CD4-positive, alpha-beta T cell treated with Interferon gamma for 1 hour (primary cell): ENCODE data around the gene ZFYVE21.

Experiments
- DNase-seq: peaks from one replicate; pipeline ENCODE4 v3.0.0-alpha.2; 2020

Gene ZFYVE21

GRCh38 chr14:103706551-103707328 lies 8.9 kb upstream of the ZFYVE21 start:
- DNase-seq = no peak

GRCh38 chr14:103707329-103708263 lies 8.0 kb upstream of the ZFYVE21 start:
- DNase-seq = no peak

GRCh38 chr14:103708750-103709187 lies 6.8 kb upstream of the ZFYVE21 start:
- no peak for DNase-seq

GRCh38 chr14:103709814-103710213 lies 5.8 kb upstream of the ZFYVE21 start:
- DNase-seq = no peak

GRCh38 chr14:103710771-103711377 lies 4.7 kb upstream of the ZFYVE21 start:
- no peak for DNase-seq

- no peak for DNase-seq
Observed at GRCh38 chr14:103711516-103712431, 3.8 kb upstream of the ZFYVE21 start.

- DNase-seq = no peak
Observed at GRCh38 chr14:103712633-103713247, 2.9 kb upstream of the ZFYVE21 start.

- DNase-seq = no peak
Observed at GRCh38 chr14:103713304-103714062, 2.1 kb upstream of the ZFYVE21 start.

- no peak for DNase-seq
Observed at GRCh38 chr14:103714063-103714724, 1.4 kb upstream of the ZFYVE21 start.

GRCh38 chr14:103716091-103716801 lies 636 bp downstream of the ZFYVE21 start:
- no peak for DNase-seq

GRCh38 chr14:103716899-103717411 lies 1.3 kb downstream of the ZFYVE21 start:
- DNase-seq = no peak

- DNase-seq = no peak
Observed at GRCh38 chr14:103718572-103718971, 3.0 kb downstream of the ZFYVE21 start.

GRCh38 chr14:103719751-103720150 lies 4.1 kb downstream of the ZFYVE21 start:
- DNase-seq = no peak

GRCh38 chr14:103721334-103722120 lies 5.9 kb downstream of the ZFYVE21 start:
- no peak for DNase-seq

- DNase-seq = no peak
Observed at GRCh38 chr14:103723748-103724081, 8.1 kb downstream of the ZFYVE21 start.

- DNase-seq = no peak
Observed at GRCh38 chr14:103724116-103724515, 8.5 kb downstream of the ZFYVE21 start.

- DNase-seq = no peak
Observed at GRCh38 chr14:103725001-103725682, 9.5 kb downstream of the ZFYVE21 start.

GRCh38 chr14:103725739-103726395 lies 10.3 kb downstream of the ZFYVE21 start:
- no peak for DNase-seq
